Keratinocyte (primary cell): ENCODE measurements around the gene KLF5. TPM values are rescaled to one million over a fixed set of nuclear protein-coding genes. Genes with fewer than 3 reads are reported as not detected.

Experiments
- DNase-seq: peaks from one replicate; pipeline ENCODE4 v3.0.0-alpha.2; 2011; ENCODE audit warnings: low read depth, missing footprints, low spot score
- FAIRE-seq: peaks from 2 replicates; lab custom pipeline; 2011; peaks lifted over from hg19 to GRCh38; lab: Jason Lieb, UNC
- H2AFZ ChIP-seq: 2 replicates; pipeline ENCODE4 v1.6.0; 2012; ENCODE audit warnings: low read length, control low read depth, inconsistent platforms; ENCODE audit not compliant: control insufficient read depth
- H3K27ac ChIP-seq: 2 replicates; pipeline ENCODE4 v1.5.1; 2011; ENCODE audit warnings: low read length; ENCODE audit not compliant: control insufficient read depth, insufficient read depth
- H3K27me3 ChIP-seq: 3 replicates; pipeline ENCODE4 v1.6.0; 2011; ENCODE audit warnings: low read length; ENCODE audit not compliant: control insufficient read depth, insufficient read depth; ENCODE audit errors: extremely low read depth
- H3K36me3 ChIP-seq, 2 experiments: 2 replicates in 1 of 2; 3 replicates in 1 of 2; pipeline ENCODE4 v1.5.1; 2011; ENCODE audit warnings: low read length in 2 of 2, mild to moderate bottlenecking in 1 of 2; ENCODE audit not compliant: control insufficient read depth in 2 of 2, insufficient read depth in 2 of 2; ENCODE audit errors: extremely low read depth in 1 of 2
- H3K4me1 ChIP-seq: 3 replicates; pipeline ENCODE4 v1.5.1; 2011; ENCODE audit warnings: low read length; ENCODE audit not compliant: control insufficient read depth, insufficient read depth; ENCODE audit errors: extremely low read depth
- H3K4me2 ChIP-seq: 3 replicates; pipeline ENCODE4 v1.6.0; 2011; ENCODE audit warnings: low read depth, low read length; ENCODE audit not compliant: control insufficient read depth, insufficient read depth; ENCODE audit errors: extremely low read depth
- H3K4me3 ChIP-seq, 3 experiments: fragments of 200-600 bp in 1 of 3; sonication (generic) in 1 of 3; 2 replicates in 2 of 3; 3 replicates in 1 of 3; pipeline ENCODE4 v1.5.1; 2011 to 2016; ENCODE audit warnings: low read length in 3 of 3, mild to moderate bottlenecking in 3 of 3, control low read depth in 2 of 3, inconsistent platforms in 1 of 3, low read depth in 1 of 3, mixed read lengths in 1 of 3, mixed run types in 1 of 3, moderate library complexity in 1 of 3; ENCODE audit not compliant: control insufficient read depth in 2 of 3, insufficient read depth in 2 of 3; ENCODE audit errors: extremely low read depth in 1 of 3
- H3K79me2 ChIP-seq: 2 replicates; pipeline ENCODE4 v1.6.0; 2012; ENCODE audit warnings: low read length; ENCODE audit not compliant: control insufficient read depth, insufficient read depth
- H3K9ac ChIP-seq: 3 replicates; pipeline ENCODE4 v1.6.0; 2011; ENCODE audit warnings: low read length; ENCODE audit not compliant: control insufficient read depth, insufficient read depth; ENCODE audit errors: extremely low read depth
- H3K9me1 ChIP-seq: 3 replicates; pipeline ENCODE4 v1.6.0; 2011; ENCODE audit warnings: low read length; ENCODE audit not compliant: control insufficient read depth, insufficient read depth; ENCODE audit errors: extremely low read depth
- H3K9me3 ChIP-seq: 2 replicates; pipeline ENCODE4 v1.5.1; 2012; ENCODE audit warnings: low read depth, low read length; ENCODE audit not compliant: control insufficient read depth
- H4K20me1 ChIP-seq: 3 replicates; pipeline ENCODE4 v1.6.0; 2011; ENCODE audit warnings: low read length; ENCODE audit not compliant: control insufficient read depth, insufficient read depth; ENCODE audit errors: extremely low read depth
- EZH2 ChIP-seq: IDR thresholded peaks from one replicate; pipeline ENCODE4 v1.6.1; 2012; ENCODE audit warnings: inconsistent platforms, mild to moderate bottlenecking, low read length, moderate library complexity
- dilution Hi-C: fragments of 300-500 bp; cut with MboI; formaldehyde crosslinking; loops from one replicate; pipeline ENCODE4 v1.7.0; 2020; ENCODE audit warnings: low sequenced_read_pairs; ENCODE audit not compliant: extremely low pct_ligation_motif_present
- polyA plus RNA-seq, 5 experiments: library from polyadenylated mRNA; depleted of rRNA in 3 of 5; stranded (reverse) in 3 of 5; stranded (forward) in 1 of 5; unstranded in 1 of 5; fragments of >200 nt; gene quantifications; 1 replicate in 1 of 5; 2 replicates in 3 of 5; 3 replicates in 1 of 5; pipeline versions ENCODE4 v1.2.1 to v1.2.3, GENCODE V29; 2011 to 2012; ENCODE audit warnings: missing spikeins in 2 of 5, low read depth in 1 of 5, low replicate concordance in 1 of 5
- TF ChIP-seq, protein P1 (sequence below), 3 experiments: IDR thresholded peaks in 1 of 3; conservative IDR thresholded peaks in 1 of 3; optimal IDR thresholded peaks in 1 of 3; 2 replicates in 2 of 3; 3 replicates in 1 of 3; pipeline versions ENCODE3 to v1.5.1; 2011; ENCODE audit warnings: low read length in 3 of 3, mild to moderate bottlenecking in 3 of 3, moderate library complexity in 2 of 3, control low read depth in 1 of 3, inconsistent platforms in 1 of 3; ENCODE audit not compliant: insufficient read depth in 2 of 3; ENCODE audit errors: extremely low read depth in 1 of 3

Gene KLF5
- polyA plus RNA-seq, 1 donor (not counting 4 experiments of a cell fraction or from before 2014, with no cell fraction given) = 162 TPM

GRCh38 chr13:73079359-73079758 is 20.6 kb downstream of the KLF5 start:
- no peak for DNase-seq
- dilution Hi-C loops = no loop called here
- H3K9me1 ChIP-seq = no peaks in the 10 kb centered on the region
- H3K27me3 ChIP-seq = no peaks in the 10 kb centered on the region
- peaks cover 9 to 15% of the 10 kb centered on the region in 2 experiments for H3K36me3 ChIP-seq
- H2AFZ ChIP-seq = no peak overlapping the region
- H3K4me1 ChIP-seq = peaks cover 8% of the 10 kb centered on the region
- no peak overlapping the region for H3K4me2 ChIP-seq
- no peak overlapping the region for H3K27ac ChIP-seq
- no peak overlapping the region for H3K9ac ChIP-seq
- no peak for TF ChIP-seq EZH2
- no peak for FAIRE-seq
- H4K20me1 ChIP-seq = no peaks in the 10 kb centered on the region
- peaks cover 12% of the 10 kb centered on the region for H3K79me2 ChIP-seq
- no peaks in the 10 kb centered on the region for H3K9me3 ChIP-seq
- no peak overlapping the region for H3K4me3 ChIP-seq

DNA sequence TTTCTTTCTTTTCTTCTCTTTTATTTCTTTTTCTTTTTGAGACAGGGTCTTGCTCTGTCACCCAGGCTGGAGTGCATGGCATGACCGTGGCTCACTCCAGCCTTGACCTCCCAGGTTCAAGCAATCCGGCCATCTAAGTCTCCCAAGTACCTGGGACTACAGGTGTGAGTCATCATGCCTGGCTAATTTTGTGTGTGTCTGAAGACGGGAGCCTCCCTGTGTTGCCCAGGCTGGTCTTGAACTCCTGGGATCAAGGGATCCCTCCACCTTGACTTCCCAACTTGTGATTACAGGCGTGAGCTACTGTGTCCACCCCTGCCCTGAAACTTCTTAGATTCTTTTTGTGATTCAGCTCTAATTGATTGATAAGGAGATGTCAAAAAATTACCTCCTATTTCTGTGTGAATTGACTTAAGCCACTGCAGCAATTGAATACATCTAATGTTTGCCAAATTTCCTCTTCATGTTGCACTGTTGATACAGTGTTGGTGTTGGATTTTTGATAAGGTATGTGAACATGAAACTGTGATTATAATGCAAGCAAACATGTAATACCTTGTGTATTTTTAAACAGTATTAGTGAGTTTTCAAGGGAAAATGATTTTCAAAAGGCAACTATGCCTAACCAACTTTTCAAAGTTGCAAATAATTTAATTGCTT is 22.6 kb downstream of the KLF5 start:
- no peak overlapping the region for H3K4me3 ChIP-seq
- TF ChIP-seq EZH2 = no peak
- TF ChIP-seq, protein P1, sequence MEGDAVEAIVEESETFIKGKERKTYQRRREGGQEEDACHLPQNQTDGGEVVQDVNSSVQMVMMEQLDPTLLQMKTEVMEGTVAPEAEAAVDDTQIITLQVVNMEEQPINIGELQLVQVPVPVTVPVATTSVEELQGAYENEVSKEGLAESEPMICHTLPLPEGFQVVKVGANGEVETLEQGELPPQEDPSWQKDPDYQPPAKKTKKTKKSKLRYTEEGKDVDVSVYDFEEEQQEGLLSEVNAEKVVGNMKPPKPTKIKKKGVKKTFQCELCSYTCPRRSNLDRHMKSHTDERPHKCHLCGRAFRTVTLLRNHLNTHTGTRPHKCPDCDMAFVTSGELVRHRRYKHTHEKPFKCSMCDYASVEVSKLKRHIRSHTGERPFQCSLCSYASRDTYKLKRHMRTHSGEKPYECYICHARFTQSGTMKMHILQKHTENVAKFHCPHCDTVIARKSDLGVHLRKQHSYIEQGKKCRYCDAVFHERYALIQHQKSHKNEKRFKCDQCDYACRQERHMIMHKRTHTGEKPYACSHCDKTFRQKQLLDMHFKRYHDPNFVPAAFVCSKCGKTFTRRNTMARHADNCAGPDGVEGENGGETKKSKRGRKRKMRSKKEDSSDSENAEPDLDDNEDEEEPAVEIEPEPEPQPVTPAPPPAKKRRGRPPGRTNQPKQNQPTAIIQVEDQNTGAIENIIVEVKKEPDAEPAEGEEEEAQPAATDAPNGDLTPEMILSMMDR (optimal IDR thresholded peaks at IDR 0.05 in 1 of 3, IDR thresholded peaks at IDR 0.05 in 1 of 3, conservative IDR thresholded peaks at IDR 0.05 in 1 of 3; ENCODE audit: extremely low read depth in 1 of 3, insufficient read depth in 2 of 3, low read length in 3 of 3) = no peak
- no peaks in the 10 kb centered on the region for H3K9me3 ChIP-seq
- H3K27ac ChIP-seq = peak overlapping the region; percentile 39
- DNase-seq = no peak
- no peaks in the 10 kb centered on the region for H4K20me1 ChIP-seq
- peaks cover 8% of the 10 kb centered on the region for H3K4me1 ChIP-seq
- H3K79me2 ChIP-seq = no peaks in the 10 kb centered on the region
- no peak overlapping the region for H2AFZ ChIP-seq
- no peak overlapping the region for H3K4me2 ChIP-seq
- H3K27me3 ChIP-seq = no peaks in the 10 kb centered on the region
- no peak overlapping the region for H3K9ac ChIP-seq
- H3K9me1 ChIP-seq = no peaks in the 10 kb centered on the region
- dilution Hi-C loops = no loop called here
- FAIRE-seq = peak; percentile 68
- peaks cover 1 to 6% of the 10 kb centered on the region in 2 experiments for H3K36me3 ChIP-seq

GRCh38 chr13:73082471-73082870 is 23.7 kb downstream of the KLF5 start:
- no peak for TF ChIP-seq EZH2
- Histone ChIP-seq H3K9me3 (no peaks in the 10 kb centered on the region), H3K27me3 (no peaks in the 10 kb centered on the region), H3K4me3 (no peak overlapping the region), H3K27ac (peak overlapping the region; percentile 39), H3K9ac (no peak overlapping the region), H3K4me1 (peaks cover 8% of the 10 kb centered on the region), H4K20me1 (no peaks in the 10 kb centered on the region), H2AFZ (no peak overlapping the region), H3K79me2 (no peaks in the 10 kb centered on the region), H3K4me2 (no peak overlapping the region), H3K9me1 (no peaks in the 10 kb centered on the region), H3K36me3 (no peaks in the 10 kb centered on the region)
- no peak for DNase-seq
- dilution Hi-C loops = no loop called here
- FAIRE-seq = no peak
